GM19193 (cell line): ENCODE measurements around the gene FGF11.

ENCODE experiments used
- POLR2A ChIP-seq: IDR thresholded peaks from 4 replicates; pipeline ENCODE4 v1.6.1; 2011; ENCODE audit not compliant: insufficient read depth, insufficient read length; ENCODE audit errors: extremely low read depth

FGF11 gene

GRCh38 chr17:7462474-7463371 is 23.4 kb downstream of the FGF11 start:
- no peak for TF ChIP-seq POLR2A

GRCh38 chr17:7463372-7463846 is 24.1 kb downstream of the FGF11 start:
- no peak for TF ChIP-seq POLR2A

- no peak for TF ChIP-seq POLR2A
Observed at GRCh38 chr17:7464081-7464480, 24.8 kb downstream of the FGF11 start.

- no peak for TF ChIP-seq POLR2A
Observed at GRCh38 chr17:7465597-7466275, 26.4 kb downstream of the FGF11 start.

- no peak for TF ChIP-seq POLR2A
Observed at GRCh38 chr17:7466318-7466638, 27.0 kb downstream of the FGF11 start.

GRCh38 chr17:7466639-7467341 is 27.5 kb downstream of the FGF11 start:
- no peak for TF ChIP-seq POLR2A

GRCh38 chr17:7467498-7467897 is 28.2 kb downstream of the FGF11 start:
- no peak for TF ChIP-seq POLR2A

- no peak for TF ChIP-seq POLR2A
Observed at GRCh38 chr17:7468290-7468689, 29.0 kb downstream of the FGF11 start.

- TF ChIP-seq POLR2A = no peak
Observed at GRCh38 chr17:7468804-7469389, 29.6 kb downstream of the FGF11 start.

GRCh38 chr17:7471729-7472128 is 32.4 kb downstream of the FGF11 start:
- TF ChIP-seq POLR2A = no peak

- no peak for TF ChIP-seq POLR2A
Observed at GRCh38 chr17:7475764-7476422, 36.6 kb downstream of the FGF11 start.

GRCh38 chr17:7476494-7476893 is 37.2 kb downstream of the FGF11 start:
- TF ChIP-seq POLR2A = no peak

GRCh38 chr17:7476951-7477350 is 37.6 kb downstream of the FGF11 start:
- no peak for TF ChIP-seq POLR2A
